RKO (cell line): Measurements from ENCODE around the gene ANXA10.
"Not testable (repeated sequence)": the region's sequence is repeated elsewhere in the genome, so short reads cannot be mapped to it uniquely, and the experiment has no call there.

Source experiments
- DNase-seq: peaks from one replicate; pipeline ENCODE4 v3.0.0-alpha.2; 2016; ENCODE audit warnings: low spot score

The ANXA10 gene

GRCh38 chr4:168162604-168163003, 70.3 kb downstream of the ANXA10 start:
- DNase-seq, result no peak

- DNase-seq, result no peak
Observed at GRCh38 chr4:168163106-168163505, 70.8 kb downstream of the ANXA10 start.

DNA sequence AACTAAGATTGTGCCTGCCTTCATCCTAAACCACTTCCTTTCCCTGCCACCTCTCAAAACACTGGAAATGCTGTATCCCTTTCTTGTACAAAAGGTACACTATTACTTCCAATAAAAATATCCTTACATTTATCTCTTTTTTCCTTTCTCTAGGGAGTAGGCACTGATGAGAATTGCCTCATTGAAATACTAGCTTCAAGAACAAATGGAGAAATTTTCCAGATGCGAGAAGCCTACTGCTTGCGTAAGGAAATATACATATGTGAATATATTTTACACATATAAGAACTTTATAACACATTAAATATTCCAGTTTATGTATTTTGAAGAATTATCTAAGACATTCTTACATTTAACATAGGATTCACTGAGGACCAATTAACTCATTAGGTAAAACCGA, 71.7 kb downstream of the ANXA10 start:
- no peak for DNase-seq

- DNase-seq, result no peak
Observed at GRCh38 chr4:168164915-168165548, 72.7 kb downstream of the ANXA10 start.

DNA sequence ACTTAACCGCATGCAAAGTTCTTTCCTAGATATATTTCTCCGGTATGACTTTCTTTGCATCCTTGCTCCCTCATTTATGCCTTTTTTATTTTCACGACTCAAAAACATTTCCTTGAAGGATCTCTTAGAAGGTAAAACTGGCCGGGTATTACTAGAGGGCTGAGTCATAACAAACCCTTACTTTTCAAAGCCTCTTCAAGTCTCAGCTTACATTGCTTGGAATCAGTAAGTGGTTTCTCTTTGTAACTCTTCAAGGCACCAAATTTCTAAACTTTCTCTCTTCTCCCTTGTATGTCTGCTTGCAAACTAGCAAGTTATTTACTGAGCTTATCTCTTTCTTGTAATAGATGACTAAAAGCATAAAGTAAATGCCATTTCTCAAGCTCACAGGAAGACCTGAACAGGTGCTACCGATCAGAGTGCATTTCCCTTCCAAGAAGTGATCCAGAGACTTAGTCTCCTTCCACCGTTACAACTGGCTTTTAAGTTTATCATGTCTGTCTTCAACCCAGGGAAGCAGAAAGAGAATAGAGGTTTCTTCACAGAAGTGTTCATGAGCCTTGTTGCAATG, 75.5 kb downstream of the ANXA10 start:
- DNase-seq, result no peak

DNA sequence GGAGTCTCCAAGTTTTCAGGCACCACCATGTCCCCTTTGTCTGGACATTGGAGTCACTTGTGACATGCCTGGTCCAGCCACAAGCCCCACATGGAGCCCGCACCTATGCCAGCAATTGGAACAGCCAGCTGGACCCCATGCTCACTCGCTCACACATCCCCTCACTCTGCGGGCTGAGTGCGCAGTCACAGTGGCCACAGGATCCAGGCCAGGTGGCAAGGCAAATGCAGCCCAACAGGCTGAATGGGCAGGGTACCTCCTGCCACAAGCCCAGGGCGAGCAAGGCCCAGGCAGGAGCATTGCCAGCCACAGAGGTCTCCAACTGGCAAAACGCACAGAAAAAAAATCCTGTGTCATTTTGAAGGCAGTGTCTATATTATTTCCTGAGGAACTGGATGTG, 82.0 kb downstream of the ANXA10 start:
- no peak for DNase-seq

- no peak for DNase-seq
Observed at GRCh38 chr4:168177546-168178149, 85.3 kb downstream of the ANXA10 start.

DNA sequence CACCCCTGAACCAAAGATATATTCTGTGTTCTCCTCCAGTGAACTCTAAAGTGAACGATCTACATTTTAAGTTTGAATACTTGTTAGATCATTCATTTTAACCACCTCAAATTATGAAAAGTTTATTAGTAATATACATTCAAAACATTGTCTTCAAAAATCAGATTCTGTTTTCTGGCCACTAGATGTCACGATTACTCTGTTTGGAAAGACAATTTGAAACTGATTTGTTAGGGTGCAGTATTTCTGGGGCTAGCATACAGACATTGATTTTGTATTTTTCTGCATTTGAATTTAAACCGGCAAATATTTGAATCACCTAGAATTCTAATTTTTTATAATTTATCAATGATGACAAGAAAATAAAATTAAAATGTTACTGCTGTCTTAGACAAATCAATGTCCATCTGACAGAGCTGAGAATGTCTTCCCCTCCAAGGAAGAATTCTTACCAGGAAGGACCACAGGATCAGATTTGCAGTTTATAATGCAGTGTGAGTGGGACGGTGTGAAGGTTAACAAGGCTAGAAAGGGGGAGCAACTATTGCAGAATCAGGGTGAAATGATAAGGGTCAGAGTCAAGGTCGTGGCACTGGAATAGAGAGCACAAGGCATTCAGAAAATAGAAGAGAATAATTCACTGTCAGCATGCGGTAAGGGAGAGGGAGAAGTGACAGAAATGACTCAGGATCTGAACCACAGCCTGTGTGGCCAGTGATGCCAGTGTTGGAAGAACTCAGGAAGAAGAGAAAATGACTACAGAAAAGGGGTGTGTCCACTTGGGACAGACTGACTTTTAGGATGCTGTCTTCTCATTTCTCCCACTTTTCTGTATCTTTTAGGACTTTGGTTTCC, 91.6 kb downstream of the ANXA10 start:
- peak; percentile 61 for DNase-seq

DNA sequence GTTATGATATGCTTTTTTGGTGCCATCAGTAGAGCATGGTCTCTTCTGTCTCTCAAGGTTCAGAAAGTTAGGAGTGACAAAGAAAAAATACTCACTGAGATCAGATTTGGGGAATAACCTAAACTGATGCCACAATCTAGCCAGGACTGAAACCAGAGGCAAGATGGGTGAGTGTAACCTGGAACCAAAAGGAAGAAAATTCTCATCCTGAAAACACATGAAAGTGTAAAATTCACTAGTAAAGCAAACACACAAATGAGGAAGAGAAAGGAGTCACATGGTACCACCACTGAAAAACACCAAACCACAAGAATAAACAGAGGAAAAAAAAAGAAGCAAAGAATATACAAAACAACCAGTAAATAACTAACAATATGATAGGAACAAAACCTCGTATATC, 96.4 kb downstream of the ANXA10 start:
- DNase-seq, result no peak

GRCh38 chr4:168197926-168198325, 105.6 kb downstream of the ANXA10 start:
- DNase-seq, result no peak

- no peak for DNase-seq
Observed at GRCh38 chr4:168199260-168199957, 107.1 kb downstream of the ANXA10 start.

- no peak for DNase-seq
Observed at GRCh38 chr4:168200685-168201084, 108.3 kb downstream of the ANXA10 start.

GRCh38 chr4:168203233-168203911, 111.0 kb downstream of the ANXA10 start:
- DNase-seq, result no peak

DNA sequence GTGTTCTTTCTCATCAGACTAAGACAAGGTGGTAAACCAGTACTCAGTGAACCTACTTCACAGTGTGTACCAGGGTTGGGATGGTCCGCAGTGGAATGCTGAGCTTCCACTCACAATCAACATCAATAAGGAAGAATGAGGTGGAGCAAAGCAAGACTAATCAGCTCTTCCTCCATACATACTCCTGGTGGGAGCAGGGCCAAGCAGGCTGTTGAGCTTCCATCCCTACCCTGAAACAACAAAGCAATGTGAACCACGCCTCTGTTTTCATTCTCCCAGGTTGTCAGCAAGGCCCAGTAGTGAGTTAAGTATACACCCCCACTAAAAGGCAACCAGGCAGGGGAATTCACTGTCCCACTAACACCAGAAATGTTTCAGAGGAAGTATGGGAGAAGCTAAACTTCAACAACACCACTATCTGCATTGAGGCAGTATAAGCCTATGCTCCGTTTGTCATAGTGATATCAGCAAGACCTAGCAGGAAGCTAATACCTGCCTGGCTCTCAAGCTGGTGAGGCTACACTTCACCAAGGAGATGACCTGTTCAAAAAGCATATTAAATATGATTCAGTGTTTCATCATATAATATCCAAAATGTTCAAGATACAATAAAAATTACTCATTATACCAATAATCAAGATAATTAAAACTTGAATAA, 116.7 kb downstream of the ANXA10 start:
- DNase-seq, result no peak

DNA sequence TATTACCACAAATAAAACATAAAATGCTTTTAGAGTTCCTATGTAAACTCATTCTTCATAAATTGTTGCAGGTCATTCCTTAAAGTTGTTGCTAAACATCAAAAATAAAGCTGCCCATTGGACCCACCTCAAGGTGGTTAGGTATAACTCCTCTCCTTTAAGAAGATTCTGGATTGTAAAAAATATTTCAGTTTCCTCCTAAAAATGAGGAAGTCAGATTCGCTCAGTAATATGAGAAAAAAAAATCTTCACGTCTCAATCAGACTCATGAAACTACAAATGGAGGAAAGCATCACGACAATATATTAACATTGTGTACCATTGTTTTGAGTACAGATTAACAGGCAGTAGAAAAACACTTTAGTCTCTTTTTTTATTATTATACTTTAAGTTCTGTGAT, 120.3 kb downstream of the ANXA10 start:
- no peak for DNase-seq

DNA sequence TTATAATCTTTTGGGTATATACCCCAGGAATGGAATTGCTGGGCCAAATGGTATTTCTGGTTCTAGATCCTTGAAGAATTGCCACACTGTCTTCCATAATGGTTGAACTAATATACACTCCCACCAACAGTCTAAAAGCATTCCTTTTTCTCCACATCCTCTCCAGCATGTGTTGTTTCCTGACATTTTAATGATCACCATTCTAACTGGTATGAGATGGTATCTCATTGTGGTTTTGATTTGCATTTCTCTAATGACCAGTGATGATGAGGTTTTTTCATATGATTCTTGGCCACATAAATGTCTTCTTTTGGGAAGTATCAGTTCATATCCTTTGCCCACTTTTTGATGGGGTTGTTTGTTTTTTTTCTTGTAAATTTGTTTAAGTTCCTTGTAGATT, 121.2 kb downstream of the ANXA10 start:
- DNase-seq, result not testable (repeated sequence)

- DNase-seq, result peak; percentile 76
Observed at GRCh38 chr4:168218645-168219044, 126.3 kb downstream of the ANXA10 start.

DNA sequence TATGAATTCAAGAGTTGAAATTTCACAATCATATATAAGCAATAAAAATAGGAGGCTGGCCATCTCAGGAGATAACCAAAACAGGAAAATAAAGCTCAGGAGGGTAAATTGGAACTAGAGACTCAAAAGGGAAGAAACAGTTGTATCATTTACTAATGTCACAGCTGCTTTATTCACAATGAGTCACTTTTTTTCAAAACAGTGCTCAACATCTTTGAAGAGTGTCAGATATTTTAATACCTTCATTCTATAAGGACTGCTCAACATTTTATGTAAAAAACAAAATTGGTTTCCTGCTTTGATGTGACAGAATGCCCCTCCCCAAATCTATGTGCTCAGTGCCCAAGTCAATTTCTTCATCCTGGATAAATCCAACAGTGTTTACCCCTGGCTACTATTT, 128.6 kb downstream of the ANXA10 start:
- DNase-seq, result no peak

GRCh38 chr4:168221301-168221700, 129.0 kb downstream of the ANXA10 start:
- no peak for DNase-seq
